HepG2 (cell line): Measurements from ENCODE around the gene TCFL5. TPM values are rescaled to one million over a fixed set of nuclear protein-coding genes. Genes with fewer than 3 reads are reported as not detected.

Source experiments
- DNMT1 ChIP-seq: sonication (generic); formaldehyde crosslinking; IDR thresholded peaks from 2 replicates; pipeline ENCODE4 v1.5.1; 2020; ENCODE audit warnings: mild to moderate bottlenecking, missing genetic modification reagents
- FOXM1 ChIP-seq: sonication (generic); formaldehyde crosslinking; IDR thresholded peaks from 2 replicates; pipeline ENCODE4 v1.5.0; 2020; ENCODE audit warnings: missing genetic modification reagents
- GFI1 ChIP-seq: sonication (generic); formaldehyde crosslinking; IDR thresholded peaks from 2 replicates; pipeline ENCODE4 v1.5.0; 2020; ENCODE audit warnings: missing genetic modification reagents, mild to moderate bottlenecking, borderline replicate concordance
- HNRNPLL ChIP-seq: fragments of 200-400 bp; formaldehyde crosslinking; IDR thresholded peaks from 2 replicates; pipeline ENCODE4 v1.6.1; 2017; ENCODE audit warnings: mild to moderate bottlenecking, low read depth, low read length; ENCODE audit not compliant: poor library complexity, severe bottlenecking
- MTA1 ChIP-seq: sonication (generic); formaldehyde crosslinking; IDR thresholded peaks from 2 replicates; pipeline ENCODE4 v1.4.0; 2020; ENCODE audit warnings: missing genetic modification reagents, mild to moderate bottlenecking, borderline replicate concordance
- NFKB2 ChIP-seq: sonication (generic); formaldehyde crosslinking; IDR thresholded peaks from 2 replicates; pipeline ENCODE4 v1.4.0; 2020; ENCODE audit warnings: missing genetic modification reagents, borderline replicate concordance
- POLR2A ChIP-seq, 2 experiments: IDR thresholded peaks; 2 replicates each; pipeline ENCODE4 v1.6.1; 2011; ENCODE audit warnings: low read depth in 2 of 2, low read length in 2 of 2, mild to moderate bottlenecking in 1 of 2, moderate library complexity in 1 of 2; ENCODE audit not compliant: insufficient read depth in 1 of 2
- RXRA ChIP-seq: sonication (generic); formaldehyde crosslinking; IDR thresholded peaks from 2 replicates; pipeline ENCODE4 v1.5.1; 2020; ENCODE audit warnings: missing genetic modification reagents
- SAP130 ChIP-seq: IDR thresholded peaks from 2 replicates; pipeline ENCODE4 v1.6.1; 2016; ENCODE audit warnings: low read depth
- SP140L ChIP-seq: sonication (generic); formaldehyde crosslinking; IDR thresholded peaks from 2 replicates; pipeline ENCODE4 v1.4.0; 2020; ENCODE audit warnings: missing genetic modification reagents, borderline replicate concordance
- SRSF1 ChIP-seq: fragments of 200-400 bp; formaldehyde crosslinking; optimal IDR thresholded peaks from 2 replicates; pipeline ENCODE3; 2017; ENCODE audit warnings: mild to moderate bottlenecking, low read depth, low read length, moderate library complexity
- ZBTB3 ChIP-seq: sonication (generic); formaldehyde crosslinking; IDR thresholded peaks from 2 replicates; pipeline ENCODE4 v1.4.0; 2020; ENCODE audit warnings: low read depth, mild to moderate bottlenecking, moderate library complexity, missing genetic modification reagents, borderline replicate concordance
- ZEB1 ChIP-seq: IDR thresholded peaks from 2 replicates; pipeline ENCODE4 v1.6.1; 2012; ENCODE audit warnings: mild to moderate bottlenecking, low read depth, inconsistent platforms; ENCODE audit not compliant: insufficient replicate concordance
- ZFX ChIP-seq: sonication (generic); formaldehyde crosslinking; IDR thresholded peaks from 2 replicates; pipeline ENCODE4 v1.4.0; 2020; ENCODE audit warnings: mild to moderate bottlenecking, low read depth, missing genetic modification reagents, moderate library complexity
- ZNF274 ChIP-seq: sonication (generic); formaldehyde crosslinking; IDR thresholded peaks from 2 replicates; pipeline ENCODE4 v1.5.1; 2020; ENCODE audit warnings: mild to moderate bottlenecking, missing genetic modification reagents
- ZNF605 ChIP-seq: sonication (generic); formaldehyde crosslinking; IDR thresholded peaks from 2 replicates; pipeline ENCODE4 v1.8.0; 2022; ENCODE audit warnings: mild to moderate bottlenecking, missing genetic modification reagents
- ZNF660 ChIP-seq: sonication (generic); formaldehyde crosslinking; IDR thresholded peaks from 2 replicates; pipeline ENCODE4 v1.5.1; 2020; ENCODE audit warnings: mild to moderate bottlenecking, low read depth, missing genetic modification reagents, borderline replicate concordance
- ZNF670 ChIP-seq: sonication (generic); formaldehyde crosslinking; IDR thresholded peaks from 2 replicates; pipeline ENCODE4 v1.8.0; 2022; ENCODE audit warnings: mild to moderate bottlenecking, missing genetic modification reagents, borderline replicate concordance
- ZNF746 ChIP-seq: sonication (generic); formaldehyde crosslinking; IDR thresholded peaks from 2 replicates; pipeline ENCODE4 v1.8.0; 2022; ENCODE audit warnings: mild to moderate bottlenecking, missing genetic modification reagents
- ZNF782 ChIP-seq: sonication (generic); formaldehyde crosslinking; IDR thresholded peaks from 2 replicates; pipeline ENCODE4 v1.4.0; 2020; ENCODE audit warnings: missing genetic modification reagents, mild to moderate bottlenecking, borderline replicate concordance
- ZNF891 ChIP-seq: sonication (generic); formaldehyde crosslinking; IDR thresholded peaks from 2 replicates; pipeline ENCODE4 v1.5.0; 2020; ENCODE audit warnings: mild to moderate bottlenecking, missing genetic modification reagents
- polyA plus RNA-seq, 8 experiments: library from polyadenylated mRNA; depleted of rRNA in 3 of 8; stranded (reverse) in 7 of 8; unstranded in 1 of 8; fragments of >200 nt; fragmentation: Illumina TruSeq in 4 of 8; extraction: Trizol in 4 of 8; gene quantifications; 2 replicates each; pipeline versions ENCODE4 v1.2.1 to v1.2.3, GENCODE V29; 2011 to 2016; ENCODE audit warnings: low read depth in 4 of 8, missing spikeins in 1 of 8, mixed read lengths in 1 of 8; ENCODE audit not compliant: insufficient read depth in 1 of 8
- total RNA-seq, 5 experiments: library from RNA; depleted of rRNA; stranded (reverse); fragments of >200 nt; fragmentation: Illumina TruSeq; extraction: Trizol; gene quantifications; 2 replicates each; pipeline ENCODE4 v1.2.3, GENCODE V29; 2016; ENCODE audit warnings: low read depth in 1 of 5
- TF ChIP-seq, protein P1 (sequence below): sonication (generic); formaldehyde crosslinking; IDR thresholded peaks from 2 replicates; pipeline ENCODE4 v1.8.0; 2022; ENCODE audit warnings: mild to moderate bottlenecking, missing genetic modification reagents, borderline replicate concordance
- TF ChIP-seq, protein P2 (sequence below): IDR thresholded peaks from 2 replicates; pipeline ENCODE4 v1.6.1; 2016; ENCODE audit warnings: mild to moderate bottlenecking, missing biosample characterization, missing genetic modification reagents
- TF ChIP-seq, protein P3 (sequence below): sonication (generic); formaldehyde crosslinking; conservative IDR thresholded peaks from 2 replicates; pipeline ENCODE4 v1.4.0; 2020; ENCODE audit warnings: missing genetic modification reagents
- TF ChIP-seq, protein P4 (sequence below): sonication (generic); formaldehyde crosslinking; IDR thresholded peaks from 2 replicates; pipeline ENCODE4 v1.8.1; 2023; ENCODE audit warnings: mild to moderate bottlenecking, inconsistent platforms, moderate library complexity, missing genetic modification reagents, borderline replicate concordance

Gene TCFL5
- total and polyA plus RNA-seq, 2 of the 13 experiments (the other 11 are each of a cell fraction or from before 2014, with no cell fraction given) = 14.8 to 20.0 TPM

DNA sequence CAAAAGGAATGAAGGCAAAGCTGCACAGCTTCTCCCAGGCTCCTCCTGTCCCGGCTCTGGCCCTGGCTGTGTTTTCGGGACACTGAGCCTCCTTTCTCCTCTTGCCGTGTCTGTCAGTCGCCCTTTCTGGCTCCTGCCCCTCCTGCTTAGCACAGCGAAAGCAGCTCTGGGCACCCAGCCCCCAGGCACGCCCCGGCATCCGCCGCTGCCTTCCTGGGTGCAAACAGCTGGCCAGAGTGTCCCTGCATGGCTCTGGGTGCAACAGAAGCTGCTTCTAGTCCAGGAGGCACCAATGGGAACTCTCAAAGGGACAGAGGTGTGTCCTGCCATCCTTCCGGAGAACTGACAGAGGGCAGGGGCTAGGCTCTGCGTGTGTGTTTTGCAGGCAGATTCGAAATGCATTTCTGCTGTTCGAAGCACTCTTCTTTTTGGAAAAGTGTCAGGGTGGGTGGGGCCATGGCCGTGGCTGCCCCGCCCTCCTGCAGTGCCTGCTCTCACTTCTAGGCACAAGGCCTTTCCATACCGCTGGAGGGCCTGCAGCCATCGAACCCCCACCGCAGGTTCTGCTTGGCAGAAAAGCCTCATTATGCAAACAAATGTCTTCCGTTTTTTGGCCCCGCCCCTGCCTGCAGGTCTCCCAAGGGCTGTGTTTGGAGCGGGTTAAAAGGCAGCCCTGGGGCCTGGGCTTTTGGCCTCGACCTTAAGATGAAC is 29.3 kb downstream of the TCFL5 start (continued):
- no peak for TF ChIP-seq POLR2A (IDR thresholded peaks at IDR 0.05; ENCODE audit: insufficient read depth in 1 of 2, low read depth in 2 of 2, low read length in 2 of 2)
- TF ChIP-seq SRSF1 = peak; percentile 60
- TF ChIP-seq SP140L (CRISPR knock-in tag) = no peak
- TF ChIP-seq, protein P1, sequence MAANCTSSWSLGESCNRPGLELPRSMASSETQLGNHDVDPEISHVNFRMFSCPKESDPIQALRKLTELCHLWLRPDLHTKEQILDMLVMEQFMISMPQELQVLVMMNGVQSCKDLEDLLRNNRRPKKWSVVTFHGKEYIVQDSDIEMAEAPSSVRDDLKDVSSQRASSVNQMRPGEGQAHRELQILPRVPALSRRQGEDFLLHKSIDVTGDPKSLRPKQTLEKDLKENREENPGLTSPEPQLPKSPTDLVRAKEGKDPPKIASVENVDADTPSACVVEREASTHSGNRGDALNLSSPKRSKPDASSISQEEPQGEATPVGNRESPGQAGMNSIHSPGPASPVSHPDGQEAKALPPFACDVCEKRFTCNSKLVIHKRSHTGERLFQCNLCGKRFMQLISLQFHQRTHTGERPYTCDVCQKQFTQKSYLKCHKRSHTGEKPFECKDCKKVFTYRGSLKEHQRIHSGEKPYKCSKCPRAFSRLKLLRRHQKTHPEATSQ (CRISPR knock-in tag) = no peak
- TF ChIP-seq ZNF274 (CRISPR knock-in tag) = no peak
- no peak for TF ChIP-seq ZNF782 (CRISPR knock-in tag)
- no peak for TF ChIP-seq FOXM1 (CRISPR knock-in tag)
- TF ChIP-seq, protein P2, sequence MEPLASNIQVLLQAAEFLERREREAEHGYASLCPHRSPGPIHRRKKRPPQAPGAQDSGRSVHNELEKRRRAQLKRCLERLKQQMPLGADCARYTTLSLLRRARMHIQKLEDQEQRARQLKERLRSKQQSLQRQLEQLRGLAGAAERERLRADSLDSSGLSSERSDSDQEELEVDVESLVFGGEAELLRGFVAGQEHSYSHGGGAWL = no peak
- no peak for TF ChIP-seq ZEB1
- TF ChIP-seq ZNF670 (CRISPR knock-in tag) = no peak
- TF ChIP-seq DNMT1 = no peak
- TF ChIP-seq ZNF891 (CRISPR knock-in tag) = 0 out of 2 replicates have a peak, but pooled peaks have one; percentile 6
- peak; percentile 30 for TF ChIP-seq HNRNPLL
- 0 out of 2 replicates have a peak, but pooled peaks have one; percentile 7 for TF ChIP-seq RXRA
- no peak for TF ChIP-seq ZNF660 (CRISPR knock-in tag)
- no peak for TF ChIP-seq NFKB2 (CRISPR knock-in tag)
- TF ChIP-seq, protein P3, sequence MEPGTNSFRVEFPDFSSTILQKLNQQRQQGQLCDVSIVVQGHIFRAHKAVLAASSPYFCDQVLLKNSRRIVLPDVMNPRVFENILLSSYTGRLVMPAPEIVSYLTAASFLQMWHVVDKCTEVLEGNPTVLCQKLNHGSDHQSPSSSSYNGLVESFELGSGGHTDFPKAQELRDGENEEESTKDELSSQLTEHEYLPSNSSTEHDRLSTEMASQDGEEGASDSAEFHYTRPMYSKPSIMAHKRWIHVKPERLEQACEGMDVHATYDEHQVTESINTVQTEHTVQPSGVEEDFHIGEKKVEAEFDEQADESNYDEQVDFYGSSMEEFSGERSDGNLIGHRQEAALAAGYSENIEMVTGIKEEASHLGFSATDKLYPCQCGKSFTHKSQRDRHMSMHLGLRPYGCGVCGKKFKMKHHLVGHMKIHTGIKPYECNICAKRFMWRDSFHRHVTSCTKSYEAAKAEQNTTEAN (CRISPR knock-in tag) = no peak
- no peak for TF ChIP-seq SAP130 (CRISPR knock-in tag)
- TF ChIP-seq GFI1 = 0 out of 2 replicates have a peak, but pooled peaks have one; percentile 28
- TF ChIP-seq, protein P4, sequence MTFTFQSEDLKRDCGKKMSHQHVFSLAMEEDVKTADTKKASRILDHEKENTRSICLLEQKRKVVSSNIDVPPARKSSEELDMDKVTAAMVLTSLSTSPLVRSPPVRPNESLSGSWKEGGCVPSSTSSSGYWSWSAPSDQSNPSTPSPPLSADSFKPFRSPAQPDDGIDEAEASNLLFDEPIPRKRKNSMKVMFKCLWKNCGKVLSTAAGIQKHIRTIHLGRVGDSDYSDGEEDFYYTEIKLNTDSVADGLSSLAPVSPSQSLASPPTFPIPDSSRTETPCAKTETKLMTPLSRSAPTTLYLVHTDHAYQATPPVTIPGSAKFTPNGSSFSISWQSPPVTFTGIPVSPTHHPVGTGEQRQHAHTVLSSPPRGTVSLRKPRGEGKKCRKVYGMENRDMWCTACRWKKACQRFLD (CRISPR knock-in tag) = 0 out of 2 replicates have a peak, but pooled peaks have one; percentile 72
- TF ChIP-seq ZBTB3 (CRISPR knock-in tag) = no peak
- no peak for TF ChIP-seq ZNF746 (CRISPR knock-in tag)
- no peak for TF ChIP-seq MTA1
- peak; percentile 29; the same call in 1 of the 2 replicates for TF ChIP-seq ZFX (CRISPR knock-in tag)
- TF ChIP-seq ZNF605 = no peak
